PC-9 (cell line): Measurements from ENCODE around the gene RUFY3. TPM values are rescaled to one million over a fixed set of nuclear protein-coding genes. Genes with fewer than 3 reads are reported as not detected.

ENCODE experiments used
- BruUV-seq: library from RNA; stranded (reverse); fragments of 400-500 nt; replicated peaks from 2 replicates; lab custom pipeline; 2021; lab: Mats Ljungman, UMichigan
- CTCF ChIA-PET: fragments of 300-600 bp; sonication (Branson Sonifier 250); formaldehyde crosslinking; loops from one replicate; lab custom pipeline; 2022; ENCODE audit warnings: antibody characterized with exemption; lab: Charles Lee
- POLR2A ChIA-PET: fragments of 300-600 bp; sonication (Branson Sonifier 250); formaldehyde crosslinking; loops from one replicate; lab custom pipeline; 2022; ENCODE audit warnings: antibody characterized with exemption; ENCODE audit not compliant: unreplicated experiment; lab: Charles Lee
- DNase-seq, 2 experiments: peaks; one replicate each; pipeline versions ENCODE4 v3.0.0 to v3.0.0-alpha.2; 2015 to 2022; ENCODE audit warnings: mixed read lengths in 1 of 2
- H2AFZ ChIP-seq: fragments of 200-600 bp; sonication (generic); 2 replicates; pipeline ENCODE4 v1.8.1; 2017; ENCODE audit warnings: antibody characterized with exemption
- H3F3A ChIP-seq: fragments of 200-600 bp; sonication (generic); 2 replicates; pipeline ENCODE4 v1.8.1; 2017; ENCODE audit warnings: antibody characterized with exemption, mild to moderate bottlenecking, low read depth; ENCODE audit not compliant: insufficient read depth
- H3K27ac ChIP-seq: fragments of 200-600 bp; sonication (generic); 2 replicates; pipeline ENCODE4 v1.6.1; 2016; ENCODE audit warnings: mixed run types
- H3K27me3 ChIP-seq: fragments of 200-600 bp; sonication (generic); 2 replicates; pipeline ENCODE4 v1.6.1; 2016; ENCODE audit warnings: low read depth, mixed run types; ENCODE audit not compliant: insufficient read depth
- H3K36me3 ChIP-seq: fragments of 200-600 bp; sonication (generic); 2 replicates; pipeline ENCODE4 v1.6.1; 2016; ENCODE audit warnings: low read depth, mixed run types
- H3K4me1 ChIP-seq: fragments of 200-600 bp; sonication (generic); replicated peaks from 2 replicates; pipeline ENCODE4 v1.6.1; 2016; ENCODE audit warnings: mixed run types; ENCODE audit not compliant: insufficient read depth
- H3K4me2 ChIP-seq: fragments of 200-600 bp; sonication (generic); 2 replicates; pipeline ENCODE4 v1.6.1; 2017; ENCODE audit warnings: mixed run types
- H3K4me3 ChIP-seq: fragments of 200-600 bp; sonication (generic); 2 replicates; pipeline ENCODE4 v1.6.1; 2016; ENCODE audit warnings: mixed run types
- H3K79me2 ChIP-seq: fragments of 200-600 bp; sonication (generic); 2 replicates; pipeline ENCODE4 v1.6.1; 2017; ENCODE audit warnings: low read depth, mixed run types
- H3K9me2 ChIP-seq: fragments of 200-600 bp; sonication (generic); 2 replicates; pipeline ENCODE4 v1.8.1; 2017; ENCODE audit warnings: mild to moderate bottlenecking; ENCODE audit not compliant: insufficient read depth
- H3K9me3 ChIP-seq: fragments of 200-600 bp; sonication (generic); 2 replicates; pipeline ENCODE4 v1.8.1; 2016; ENCODE audit warnings: low read depth; ENCODE audit not compliant: insufficient read depth
- H4K20me1 ChIP-seq: fragments of 200-600 bp; sonication (generic); 2 replicates; pipeline ENCODE4 v1.8.1; 2017; ENCODE audit not compliant: insufficient read depth
- CTCF ChIP-seq: fragments of 200-600 bp; sonication (generic); conservative IDR thresholded peaks from 2 replicates; pipeline ENCODE4 v1.6.1; 2017; ENCODE audit warnings: mixed run types, antibody characterized with exemption, mild to moderate bottlenecking, moderate library complexity
- EZH2 ChIP-seq: fragments of 200-600 bp; sonication (generic); IDR thresholded peaks from 2 replicates; pipeline ENCODE4 v1.8.0; 2017; ENCODE audit warnings: antibody characterized with exemption, low read depth
- intact Hi-C: fragments of 100-400 bp; cut with micrococcal nuclease; formaldehyde crosslinking; loops from one replicate; pipeline ENCODE4 v1.10.0; 2022; ENCODE audit not compliant: unreplicated experiment
- total RNA-seq: library from RNA; stranded (reverse); gene quantifications from 2 replicates; pipeline ENCODE4 v1.2.3, GENCODE V29; 2021

The RUFY3 gene
- total RNA-seq, 1 experiment from 2014 or later, result 23.6 TPM

GRCh38 chr4:70712604-70713452 is 8.9 kb upstream of the RUFY3 start:
- Histone ChIP-seq H3K4me1 (no peaks in the 10 kb centered on the region), H3K4me2 (no peak overlapping the region), H3K27ac (no peak overlapping the region), H3K9me2 (no peaks in the 10 kb centered on the region), H2AFZ (no peak overlapping the region), H3K36me3 (no peaks in the 10 kb centered on the region), H3K4me3 (no peak overlapping the region), H4K20me1 (no peaks in the 10 kb centered on the region), H3F3A (no peaks in the 10 kb centered on the region), H3K9me3 (no peaks in the 10 kb centered on the region), H3K27me3 (no peaks in the 10 kb centered on the region), H3K79me2 (peaks cover 26% of the 10 kb centered on the region)
- TF ChIP-seq CTCF, result no peak
- intact Hi-C loops, result no loop called here
- ChIA-PET CTCF (interaction anchor here (0.7 kb wide), 1 partner anchor 12 kb away, joined by 3 read pairs; no protein-coding TSS in a partner anchor), POLR2A (no interaction called here)
- no TSS peak for BruUV-seq
- no peak for DNase-seq

GRCh38 chr4:70713453-70714078 is 8.2 kb upstream of the RUFY3 start:
- no peaks in the 10 kb centered on the region for H3K27me3 ChIP-seq
- H3K9me3 ChIP-seq, result no peaks in the 10 kb centered on the region
- H3K9me2 ChIP-seq, result no peaks in the 10 kb centered on the region
- no peak for DNase-seq
- ChIA-PET POLR2A (no interaction called here), CTCF (no interaction called here)
- 0 out of 2 replicates have a peak, but pooled peaks cover 2% of the 10 kb centered on the region for H3K4me1 ChIP-seq
- no peaks in the 10 kb centered on the region for H3K36me3 ChIP-seq
- H3K4me3 ChIP-seq, result no peak overlapping the region
- no peak overlapping the region for H2AFZ ChIP-seq
- no peak overlapping the region for H3K27ac ChIP-seq
- no peak for TF ChIP-seq EZH2
- no peak for TF ChIP-seq CTCF
- H3F3A ChIP-seq, result no peaks in the 10 kb centered on the region
- H3K79me2 ChIP-seq, result peaks cover 19% of the 10 kb centered on the region
- intact Hi-C loops, result no loop called here
- no peak overlapping the region for H3K4me2 ChIP-seq
- BruUV-seq, result no TSS peak
- no peaks in the 10 kb centered on the region for H4K20me1 ChIP-seq

- CTCF ChIA-PET, result no interaction called here
- H3K4me2 ChIP-seq, result no peak overlapping the region
Measured at GRCh38 chr4:70714079-70714887, 7.5 kb upstream of the RUFY3 start.

More at GRCh38 chr4:70714079-70714887, 7.5 kb upstream of the RUFY3 start:
- no peak overlapping the region for H3K4me3 ChIP-seq
- no peaks in the 10 kb centered on the region for H3K27me3 ChIP-seq
- TF ChIP-seq CTCF (no peak), EZH2 (no peak)
- no peaks in the 10 kb centered on the region for H3K9me2 ChIP-seq
- no peak overlapping the region for H3K27ac ChIP-seq
- DNase-seq, result no peak
- intact Hi-C loops, result no loop called here
- no TSS peak for BruUV-seq
- H3K9me3 ChIP-seq, result no peaks in the 10 kb centered on the region
- H3F3A ChIP-seq, result peaks cover 6% of the 10 kb centered on the region
- no peaks in the 10 kb centered on the region for H3K36me3 ChIP-seq
- H2AFZ ChIP-seq, result no peak overlapping the region
- peaks cover 9% of the 10 kb centered on the region for H3K4me1 ChIP-seq
- peaks cover 12% of the 10 kb centered on the region for H3K79me2 ChIP-seq
- POLR2A ChIA-PET, result no interaction called here
- no peaks in the 10 kb centered on the region for H4K20me1 ChIP-seq
